Epithelial cell of proximal tubule (primary cell): Measurements from ENCODE around the gene NR1H2. TPM values are rescaled to one million over a fixed set of nuclear protein-coding genes. Genes with fewer than 3 reads are reported as not detected.

Experiments
- DNase-seq: peaks from one replicate; pipeline ENCODE4 v3.0.0-alpha.2; 2011; ENCODE audit warnings: low read depth
- H3K4me3 ChIP-seq: 2 replicates; pipeline ENCODE4 v1.5.1; 2011; ENCODE audit warnings: low read depth, mild to moderate bottlenecking, low read length
- CTCF ChIP-seq: conservative IDR thresholded peaks from 2 replicates; pipeline ENCODE4 v1.5.1; 2012; ENCODE audit warnings: low read depth, mild to moderate bottlenecking, low read length
- total RNA-seq: library from RNA; depleted of rRNA; stranded (reverse); fragments of >200 nt; gene quantifications from 2 replicates; pipeline ENCODE4 v1.2.3, GENCODE V29; 2015

The NR1H2 gene
- total RNA-seq, 1 donor from 2014 or later = 67.5 TPM

GRCh38 chr19:50401605-50402450, 25.6 kb downstream of the NR1H2 start:
- H3K4me3 ChIP-seq = no peak overlapping the region
- TF ChIP-seq CTCF = no peak
- DNase-seq = no peak

- no peak for TF ChIP-seq CTCF
- no peak for DNase-seq
- no peak overlapping the region for H3K4me3 ChIP-seq
Observed at GRCh38 chr19:50402544-50403301, 26.5 kb downstream of the NR1H2 start.

- no peak for TF ChIP-seq CTCF
- no peak for DNase-seq
- H3K4me3 ChIP-seq = no peak overlapping the region
Observed at GRCh38 chr19:50406156-50406820, 30.0 kb downstream of the NR1H2 start.

GRCh38 chr19:50406829-50407228, 30.6 kb downstream of the NR1H2 start:
- no peak overlapping the region for H3K4me3 ChIP-seq
- DNase-seq = no peak
- no peak for TF ChIP-seq CTCF

- no peak overlapping the region for H3K4me3 ChIP-seq
- no peak for DNase-seq
- no peak for TF ChIP-seq CTCF
Observed at GRCh38 chr19:50409347-50409746, 33.1 kb downstream of the NR1H2 start.

GRCh38 chr19:50410109-50410508, 33.9 kb downstream of the NR1H2 start:
- no peak overlapping the region for H3K4me3 ChIP-seq
- no peak for DNase-seq
- no peak for TF ChIP-seq CTCF
